Endothelial cell of umbilical vein (primary cell): ENCODE data around the gene FARP1.

ENCODE experiments used
- EZH2 ChIP-seq: IDR thresholded peaks from 2 replicates; pipeline ENCODE4 v1.6.1; 2012; ENCODE audit warnings: borderline replicate concordance, low read depth, mild to moderate bottlenecking, moderate library complexity, low read length, inconsistent platforms; ENCODE audit not compliant: severe bottlenecking
- FOS ChIP-seq: IDR thresholded peaks from 2 replicates; pipeline ENCODE4 v1.6.1; 2011; ENCODE audit warnings: mild to moderate bottlenecking, low read length, moderate library complexity, borderline replicate concordance; ENCODE audit not compliant: insufficient read depth
- GATA2 ChIP-seq: IDR thresholded peaks from 2 replicates; pipeline ENCODE4 v1.7.0; 2011; ENCODE audit warnings: low read depth, mild to moderate bottlenecking, moderate library complexity, mixed read lengths, low read length; ENCODE audit not compliant: insufficient read length, insufficient read depth
- JUN ChIP-seq: IDR thresholded peaks from 2 replicates; pipeline ENCODE4 v1.6.1; 2011; ENCODE audit warnings: borderline replicate concordance, low read depth; ENCODE audit not compliant: insufficient read length, insufficient read depth
- MAX ChIP-seq: IDR thresholded peaks from 2 replicates; pipeline ENCODE4 v1.6.1; 2011; ENCODE audit not compliant: insufficient read depth, insufficient read length
- MYC ChIP-seq: IDR thresholded peaks from one replicate; pipeline ENCODE4 v1.6.1; 2011; ENCODE audit warnings: mild to moderate bottlenecking, low read depth, low read length
- POLR2A ChIP-seq: IDR thresholded peaks from 2 replicates; pipeline ENCODE4 v1.6.1; 2012; ENCODE audit warnings: low read depth, mild to moderate bottlenecking, control low read depth, low read length
- POLR2AphosphoS5 ChIP-seq: IDR thresholded peaks from 2 replicates; pipeline ENCODE4 v1.6.1; 2012; ENCODE audit warnings: low read depth, mild to moderate bottlenecking, control low read depth, low read length, moderate library complexity; ENCODE audit not compliant: insufficient read depth
- TF ChIP-seq, protein P1 (sequence below), 2 donors: IDR thresholded peaks; 1 replicate in 1 of 2; 2 replicates in 1 of 2; pipeline ENCODE4 v1.5.1; 2011; ENCODE audit warnings: low read length in 2 of 2, mild to moderate bottlenecking in 2 of 2, moderate library complexity in 2 of 2, control low read depth in 1 of 2, inconsistent platforms in 1 of 2, low read depth in 1 of 2; ENCODE audit not compliant: insufficient read depth in 1 of 2; ENCODE audit errors: extremely low read depth in 1 of 2

GRCh38 chr13:98495627-98496478, 353.0 kb downstream of the FARP1 start:
- TF ChIP-seq, protein P1, sequence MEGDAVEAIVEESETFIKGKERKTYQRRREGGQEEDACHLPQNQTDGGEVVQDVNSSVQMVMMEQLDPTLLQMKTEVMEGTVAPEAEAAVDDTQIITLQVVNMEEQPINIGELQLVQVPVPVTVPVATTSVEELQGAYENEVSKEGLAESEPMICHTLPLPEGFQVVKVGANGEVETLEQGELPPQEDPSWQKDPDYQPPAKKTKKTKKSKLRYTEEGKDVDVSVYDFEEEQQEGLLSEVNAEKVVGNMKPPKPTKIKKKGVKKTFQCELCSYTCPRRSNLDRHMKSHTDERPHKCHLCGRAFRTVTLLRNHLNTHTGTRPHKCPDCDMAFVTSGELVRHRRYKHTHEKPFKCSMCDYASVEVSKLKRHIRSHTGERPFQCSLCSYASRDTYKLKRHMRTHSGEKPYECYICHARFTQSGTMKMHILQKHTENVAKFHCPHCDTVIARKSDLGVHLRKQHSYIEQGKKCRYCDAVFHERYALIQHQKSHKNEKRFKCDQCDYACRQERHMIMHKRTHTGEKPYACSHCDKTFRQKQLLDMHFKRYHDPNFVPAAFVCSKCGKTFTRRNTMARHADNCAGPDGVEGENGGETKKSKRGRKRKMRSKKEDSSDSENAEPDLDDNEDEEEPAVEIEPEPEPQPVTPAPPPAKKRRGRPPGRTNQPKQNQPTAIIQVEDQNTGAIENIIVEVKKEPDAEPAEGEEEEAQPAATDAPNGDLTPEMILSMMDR (IDR thresholded peaks at IDR 0.05; ENCODE audit: extremely low read depth in 1 of 2, insufficient read depth in 1 of 2, low read depth in 1 of 2, low read length in 2 of 2), result no peak
- TF ChIP-seq POLR2A, result no peak
- TF ChIP-seq POLR2AphosphoS5, result no peak
- TF ChIP-seq JUN, result no peak
- TF ChIP-seq EZH2, result no peak
- no peak for TF ChIP-seq MYC
- no peak for TF ChIP-seq MAX
- no peak for TF ChIP-seq FOS
- TF ChIP-seq GATA2, result no peak
